ENCODE data around the gene SH3GL1.

- TF ChIP-seq CTCF (conservative IDR thresholded peaks at IDR 0.05; ENCODE audit: low read depth, low read length) (no peak), EZH2 (IDR thresholded peaks at IDR 0.05; ENCODE audit: low read length, unreplicated experiment) (no peak), EZH2phosphoT487 (IDR thresholded peaks at IDR 0.05; ENCODE audit: borderline replicate concordance, low read length) (no peak)
These were observed 32.1 kb downstream of the SH3GL1 start for GRCh38 chr19:4368128-4368820.
